OCI-LY7 (cell line): ENCODE data around the gene CFAP70. TPM values are rescaled to one million over a fixed set of nuclear protein-coding genes. Genes with fewer than 3 reads are reported as not detected.
"Not testable (repeated sequence)": the region's sequence is repeated elsewhere in the genome, so short reads cannot be mapped to it uniquely, and the experiment has no call there.

Source experiments
- BruUV-seq: library from RNA; stranded (reverse); fragments of 400-500 nt; replicated peaks from 2 replicates; lab custom pipeline; 2021; lab: Mats Ljungman, UMichigan
- CTCF ChIA-PET: fragments of 300-600 bp; sonication (Branson Sonifier 250); formaldehyde crosslinking; loops from one replicate; lab custom pipeline; 2022; ENCODE audit warnings: antibody characterized with exemption; ENCODE audit not compliant: unreplicated experiment; lab: Charles Lee
- POLR2A ChIA-PET: fragments of 300-600 bp; sonication (Branson Sonifier 250); formaldehyde crosslinking; loops from one replicate; lab custom pipeline; 2022; ENCODE audit warnings: antibody characterized with exemption; lab: Charles Lee
- DNase-seq: peaks from one replicate; pipeline ENCODE4 v3.0.0-alpha.2; 2015; ENCODE audit warnings: low spot score
- H2AFZ ChIP-seq: fragments of 200-600 bp; sonication (generic), shearing (Covaris generic); 2 replicates; pipeline ENCODE4 v1.6.1; 2014; ENCODE audit warnings: mild to moderate bottlenecking, antibody characterized with exemption, low read length, moderate library complexity
- H3K27ac ChIP-seq: fragments of 200-600 bp; sonication (generic); 2 replicates; pipeline ENCODE4 v1.5.1; 2014; ENCODE audit warnings: mixed run types, low read depth, mild to moderate bottlenecking, moderate library complexity, low read length, inconsistent platforms; ENCODE audit not compliant: poor library complexity, severe bottlenecking
- H3K36me3 ChIP-seq: fragments of 200-600 bp; sonication (generic); 2 replicates; pipeline ENCODE4 v1.6.1; 2014; ENCODE audit warnings: mild to moderate bottlenecking, antibody characterized with exemption, low read length, moderate library complexity, mixed read lengths; ENCODE audit not compliant: insufficient read depth
- H3K4me1 ChIP-seq: fragments of 200-600 bp; sonication (generic); 2 replicates; pipeline ENCODE4 v1.5.1; 2014; ENCODE audit warnings: mild to moderate bottlenecking, low read length; ENCODE audit not compliant: insufficient read depth, poor library complexity, severe bottlenecking
- H3K4me2 ChIP-seq: fragments of 200-600 bp; sonication (generic); 2 replicates; pipeline ENCODE4 v1.6.1; 2014; ENCODE audit warnings: mild to moderate bottlenecking, low read length
- H3K4me3 ChIP-seq: fragments of 200-600 bp; sonication (generic); 2 replicates; pipeline ENCODE4 v1.5.1; 2014; ENCODE audit warnings: mild to moderate bottlenecking, low read depth, low read length; ENCODE audit not compliant: poor library complexity, severe bottlenecking
- H3K79me2 ChIP-seq: fragments of 200-600 bp; sonication (generic); 2 replicates; pipeline ENCODE4 v1.6.1; 2016; ENCODE audit warnings: low read depth, mild to moderate bottlenecking, low read length, moderate library complexity, mixed read lengths; ENCODE audit not compliant: insufficient read depth
- H3K9me2 ChIP-seq: fragments of 200-600 bp; sonication (generic); 2 replicates; pipeline ENCODE4 v1.6.1; 2016; ENCODE audit warnings: mild to moderate bottlenecking, low read length, mixed read lengths; ENCODE audit not compliant: insufficient read depth
- H3K9me3 ChIP-seq: fragments of 200-600 bp; sonication (generic); 2 replicates; pipeline ENCODE4 v1.6.1; 2014; ENCODE audit warnings: mild to moderate bottlenecking, mixed run types, low read length, mixed read lengths
- H4K20me1 ChIP-seq: fragments of 200-600 bp; sonication (generic); 2 replicates; pipeline ENCODE4 v1.6.1; 2014; ENCODE audit warnings: mild to moderate bottlenecking, antibody characterized with exemption, low read length, moderate library complexity, mixed read lengths; ENCODE audit not compliant: insufficient read depth
- CTCF ChIP-seq: fragments of 200-600 bp; sonication (generic); conservative IDR thresholded peaks from 2 replicates; pipeline ENCODE4 v1.5.1; 2014; ENCODE audit warnings: mild to moderate bottlenecking, antibody characterized with exemption, low read length, moderate library complexity, mixed read lengths
- EZH2phosphoT487 ChIP-seq: fragments of 200-600 bp; sonication (generic); IDR thresholded peaks from 2 replicates; pipeline ENCODE4 v1.6.1; 2018; ENCODE audit warnings: low read depth, borderline replicate concordance, mild to moderate bottlenecking, mixed run types, antibody characterized with exemption, low read length, moderate library complexity, mixed read lengths
- intact Hi-C: fragments of 100-400 bp; cut with micrococcal nuclease; formaldehyde crosslinking; loops from one replicate; pipeline ENCODE4 v1.10.0; 2022; ENCODE audit not compliant: unreplicated experiment
- total RNA-seq, 2 experiments: library from RNA; depleted of rRNA in 1 of 2; stranded (reverse); fragments of >200 nt in 1 of 2; shearing (Covaris generic) in 1 of 2; gene quantifications; 2 replicates each; pipeline ENCODE4 v1.2.3, GENCODE V29; 2014 to 2022

The CFAP70 gene
- total RNA-seq, 2 experiments from 2014 or later: 1.1 to 1.9 TPM

DNA sequence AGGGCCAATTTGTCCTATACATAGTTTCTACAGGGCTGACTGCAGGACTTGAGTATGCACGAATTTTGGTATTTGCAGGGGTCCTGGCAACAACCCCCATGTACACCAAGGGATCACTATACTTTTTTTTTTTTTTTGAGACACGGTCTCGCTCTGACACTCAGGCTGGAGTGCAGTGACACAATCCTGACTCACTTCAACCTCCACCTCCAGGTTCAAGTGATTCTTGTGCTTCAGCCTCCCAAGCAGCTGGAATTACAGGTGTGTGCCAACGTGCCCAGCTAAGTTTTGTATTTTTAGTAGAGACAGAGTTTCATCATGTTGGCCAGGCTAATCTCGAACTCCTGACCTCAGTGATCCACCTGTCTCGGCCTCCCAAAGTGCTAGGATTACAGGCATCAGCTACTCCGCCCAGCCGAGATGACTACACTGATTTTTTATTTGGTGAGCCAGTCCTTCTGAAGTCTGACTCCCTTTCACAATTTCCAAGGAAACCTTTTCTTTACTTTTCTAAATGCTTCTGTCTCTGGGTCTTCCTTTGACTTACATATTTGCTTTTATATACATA, 19.8 kb downstream of the CFAP70 start:
- CTCF ChIA-PET: no interaction called here
- no peak overlapping the region for H2AFZ ChIP-seq
- intact Hi-C loops: no loop called here
- no peak overlapping the region for H3K4me3 ChIP-seq
- POLR2A ChIA-PET: no interaction called here
- no peaks in the 10 kb centered on the region for H3K79me2 ChIP-seq
- no peaks in the 10 kb centered on the region for H3K9me3 ChIP-seq
- H3K4me1 ChIP-seq: no peaks in the 10 kb centered on the region
- H3K4me2 ChIP-seq: no peak overlapping the region
- no peaks in the 10 kb centered on the region for H3K9me2 ChIP-seq
- no peak overlapping the region for H3K27ac ChIP-seq
- BruUV-seq: no TSS peak
- H4K20me1 ChIP-seq: no peaks in the 10 kb centered on the region
- TF ChIP-seq CTCF: no peak
- no peak for TF ChIP-seq EZH2phosphoT487
- DNase-seq: no peak
- no peaks in the 10 kb centered on the region for H3K36me3 ChIP-seq

DNA sequence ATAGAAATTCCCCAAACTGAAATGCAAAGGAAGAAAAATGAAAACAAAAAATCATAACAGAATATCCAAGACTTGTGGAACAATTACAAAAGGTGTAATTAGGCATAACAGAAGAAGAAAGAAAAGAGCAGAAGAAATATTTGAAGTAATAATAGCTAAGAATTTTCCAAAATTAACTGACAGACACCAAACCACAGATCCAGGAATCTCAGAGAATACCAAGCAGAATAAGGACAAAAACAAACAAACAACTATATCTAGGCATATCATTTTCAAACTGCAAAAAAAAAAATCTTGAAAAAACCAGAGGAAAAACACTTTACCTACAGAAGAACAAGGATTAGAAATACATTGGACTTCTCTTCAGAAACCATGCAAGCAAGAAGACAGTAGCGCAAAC, 25.5 kb downstream of the CFAP70 start:
- Histone ChIP-seq H3K9me2 (no peaks in the 10 kb centered on the region), H4K20me1 (no peaks in the 10 kb centered on the region), H3K79me2 (no peaks in the 10 kb centered on the region), H3K36me3 (no peaks in the 10 kb centered on the region), H3K9me3 (no peaks in the 10 kb centered on the region), H3K4me1 (no peaks in the 10 kb centered on the region), H2AFZ (no peak overlapping the region), H3K27ac (no peak overlapping the region), H3K4me3 (no peak overlapping the region), H3K4me2 (no peak overlapping the region)
- intact Hi-C loops: no loop called here
- CTCF ChIA-PET: no interaction called here
- POLR2A ChIA-PET: interaction anchor here (0.6 kb wide), 1 partner anchor 332 kb away, joined by 4 read pairs; no protein-coding TSS in a partner anchor
- TF ChIP-seq EZH2phosphoT487: no peak
- no peak for TF ChIP-seq CTCF
- no TSS peak for BruUV-seq
- DNase-seq: no peak

DNA sequence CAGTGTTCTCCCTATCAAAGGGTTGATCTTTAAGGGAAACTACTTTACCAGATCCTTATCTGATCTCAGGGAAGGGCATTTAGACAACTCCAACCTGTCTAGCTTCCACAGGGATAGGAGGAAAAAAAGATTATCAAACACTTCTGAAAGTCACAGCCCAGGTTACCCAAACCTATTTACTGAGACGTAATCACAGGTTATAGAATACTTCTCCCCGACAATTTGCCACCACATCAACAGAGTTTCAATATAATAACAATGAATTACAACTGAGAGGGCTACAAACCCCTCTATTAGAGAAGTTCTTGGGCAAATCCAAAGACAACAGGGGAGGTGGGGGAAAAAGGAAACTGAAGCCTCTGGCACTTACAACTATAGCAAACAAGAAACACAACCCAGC, 26.3 kb downstream of the CFAP70 start:
- TF ChIP-seq CTCF: no peak
- no peak for TF ChIP-seq EZH2phosphoT487
- Histone ChIP-seq H2AFZ (no peak overlapping the region), H3K4me2 (no peak overlapping the region)

GRCh38 chr10:73328523-73328922, 30.1 kb downstream of the CFAP70 start:
- POLR2A ChIA-PET, CTCF ChIA-PET, H3K9me3 ChIP-seq, intact Hi-C loops, BruUV-seq, H3K4me3 ChIP-seq, H4K20me1 ChIP-seq, H3K36me3 ChIP-seq, H3K9me2 ChIP-seq, H3K79me2 ChIP-seq, H3K27ac ChIP-seq, H3K4me1 ChIP-seq, H2AFZ ChIP-seq, DNase-seq, H3K4me2 ChIP-seq: not testable (repeated sequence)

More for the DNA sequence above, 26.3 kb downstream of the CFAP70 start:
- Histone ChIP-seq H3K9me2 (no peaks in the 10 kb centered on the region), H3K36me3 (no peaks in the 10 kb centered on the region), H3K27ac (no peak overlapping the region), H4K20me1 (no peaks in the 10 kb centered on the region), H3K4me1 (no peaks in the 10 kb centered on the region), H3K79me2 (no peaks in the 10 kb centered on the region), H3K4me3 (no peak overlapping the region), H3K9me3 (no peaks in the 10 kb centered on the region)
- CTCF ChIA-PET: no interaction called here
- intact Hi-C loops: no loop called here
- POLR2A ChIA-PET: no interaction called here
- no peak for DNase-seq
- BruUV-seq: no TSS peak
